K562 (cell line): ENCODE data around the gene TBC1D25. TPM values are rescaled to one million over a fixed set of nuclear protein-coding genes. Genes with fewer than 3 reads are reported as not detected.

Source experiments
- ATAC-seq: fragments of 200-7000 bp; cut with Tn5 transposase; 3 replicates; pipeline ENCODE4 v1.9.1; 2020; ENCODE audit warnings: moderate library complexity
- Bru-seq: library from RNA; stranded (reverse); fragments of 400-500 nt; gene quantifications from one replicate; lab custom pipeline; 2021; lab: Mats Ljungman, UMichigan
- BruChase-seq, 2 experiments: library from RNA; stranded (reverse); fragments of 400-500 nt; gene quantifications; one replicate each; lab custom pipeline; 2021; lab: Mats Ljungman, UMichigan
- BruUV-seq: library from RNA; stranded (reverse); fragments of 400-500 nt; replicated peaks from 2 replicates; lab custom pipeline; 2021; lab: Mats Ljungman, UMichigan
- CTCF ChIA-PET: fragments of 300-600 bp; formaldehyde crosslinking; extraction: SDS; loops from one replicate; lab custom pipeline; 2021; ENCODE audit warnings: low intra/inter-chr PET ratio; lab: Yijun Ruan, JAX
- POLR2A ChIA-PET: fragments of 300-600, 350-650 bp; sonication (Branson Sonifier 250); formaldehyde crosslinking; extraction: SDS; loops from one replicate; lab custom pipeline; 2021; ENCODE audit warnings: antibody characterized with exemption, inconsistent platforms; lab: Yijun Ruan, JAX
- DNase-seq, 4 experiments: peaks; one replicate each; pipeline versions ENCODE4 v3.0.0 to v3.0.0-alpha.2; 2011 to 2018; ENCODE audit warnings: low spot score in 3 of 4, mixed read lengths in 3 of 4; ENCODE audit errors: extremely low read depth in 1 of 4
- FAIRE-seq: peaks from 2 replicates; lab custom pipeline; 2011; peaks lifted over from hg19 to GRCh38; lab: Jason Lieb, UNC
- H2AFZ ChIP-seq: 2 replicates; pipeline ENCODE4 v1.6.0; 2011; ENCODE audit warnings: low read depth, low read length, control low read depth, inconsistent platforms
- H3K27ac ChIP-seq: fragments of 200-600 bp; 3 replicates; pipeline ENCODE4 v1.8.0; 2011; ENCODE audit warnings: low read depth, mild to moderate bottlenecking, control low read depth, inconsistent platforms, low read length, moderate library complexity, mixed read lengths; ENCODE audit errors: extremely low read depth
- H3K27me3 ChIP-seq, 2 experiments: fragments of 300-600 bp in 1 of 2; 2 replicates in 1 of 2; 3 replicates in 1 of 2; pipeline versions ENCODE4 v1.6.0 to v1.8.0; 2011; ENCODE audit warnings: inconsistent platforms in 2 of 2, low read length in 2 of 2, mild to moderate bottlenecking in 1 of 2, mixed read lengths in 1 of 2, moderate library complexity in 1 of 2; ENCODE audit not compliant: control insufficient read depth in 2 of 2, insufficient read depth in 2 of 2
- H3K36me3 ChIP-seq: fragments of 300-600 bp; 3 replicates; pipeline ENCODE4 v1.8.0; 2011; ENCODE audit warnings: mild to moderate bottlenecking, low read length, inconsistent platforms; ENCODE audit not compliant: control insufficient read depth, insufficient read depth
- H3K4me1 ChIP-seq, 2 experiments: fragments of 200-600 bp in 1 of 2; replicated peaks in 1 of 2; 2 replicates in 1 of 2; 3 replicates in 1 of 2; pipeline versions ENCODE4 v1.5.1 to v1.8.0; 2011; ENCODE audit warnings: inconsistent platforms in 2 of 2, low read length in 2 of 2, mild to moderate bottlenecking in 1 of 2, mixed read lengths in 1 of 2, moderate library complexity in 1 of 2; ENCODE audit not compliant: control insufficient read depth in 2 of 2, insufficient read depth in 2 of 2
- H3K4me2 ChIP-seq: 2 replicates; pipeline ENCODE4 v1.6.1; 2011; ENCODE audit warnings: low read length, control low read depth, inconsistent platforms, mixed read lengths; ENCODE audit not compliant: insufficient read depth
- H3K4me3 ChIP-seq: fragments of 200-600 bp; sonication (generic), shearing (Covaris generic); 2 replicates; pipeline ENCODE4 v1.5.1; 2016; ENCODE audit warnings: control low read depth, inconsistent platforms
- H3K79me2 ChIP-seq: fragments of 200-600 bp; 3 replicates; pipeline ENCODE4 v1.8.0; 2011; ENCODE audit warnings: low read length, inconsistent platforms; ENCODE audit not compliant: control insufficient read depth, insufficient read depth
- H3K9ac ChIP-seq, 2 experiments: 2 replicates each; pipeline versions ENCODE4 v1.6.0 to v1.6.1; 2011; ENCODE audit warnings: low read depth in 2 of 2, low read length in 2 of 2, control low read depth in 1 of 2, inconsistent platforms in 1 of 2, mild to moderate bottlenecking in 1 of 2, mixed read lengths in 1 of 2; ENCODE audit not compliant: insufficient read depth in 1 of 2
- H3K9me1 ChIP-seq: one replicate; pipeline ENCODE4 v1.6.0; 2011; ENCODE audit warnings: inconsistent platforms, mild to moderate bottlenecking, low read length, moderate library complexity; ENCODE audit not compliant: control insufficient read depth, insufficient read depth
- H3K9me3 ChIP-seq: replicated peaks from 2 replicates; pipeline ENCODE4 v1.5.1; 2011; ENCODE audit warnings: low read depth, low read length, inconsistent platforms; ENCODE audit not compliant: control insufficient read depth, insufficient read depth
- H4K20me1 ChIP-seq: replicated peaks from 2 replicates; pipeline ENCODE4 v1.6.1; 2011; ENCODE audit warnings: low read length, inconsistent platforms, mixed read lengths; ENCODE audit not compliant: control insufficient read depth, insufficient read depth
- CTCF ChIP-seq, 3 experiments: IDR thresholded peaks in 2 of 3; conservative IDR thresholded peaks in 1 of 3; 2 replicates each; pipeline ENCODE4 v1.5.1; 2011 to 2012; ENCODE audit warnings: low read length in 3 of 3, mild to moderate bottlenecking in 3 of 3, control low read depth in 2 of 3, improper control_type of control experiment in 1 of 3, inconsistent platforms in 1 of 3, low read depth in 1 of 3, mixed read lengths in 1 of 3, moderate library complexity in 1 of 3; ENCODE audit not compliant: insufficient read depth in 2 of 3
- GTF2A2 ChIP-seq: IDR thresholded peaks from 2 replicates; pipeline ENCODE4 v1.6.1; 2016; ENCODE audit warnings: mild to moderate bottlenecking, missing genetic modification characterization, missing compliant biosample characterization
- MEIS2 ChIP-seq: fragments of 450-650 bp; IDR thresholded peaks from 2 replicates; pipeline ENCODE4 v1.6.1; 2014; ENCODE audit warnings: mild to moderate bottlenecking; ENCODE audit not compliant: partially characterized antibody
- MXI1 ChIP-seq: IDR thresholded peaks from 2 replicates; pipeline ENCODE4 v1.6.1; 2011; ENCODE audit warnings: low read depth, mild to moderate bottlenecking, improper control_type of control experiment, low read length
- PHB2 ChIP-seq: fragments of 450-650 bp; IDR thresholded peaks from 2 replicates; pipeline ENCODE4 v1.6.1; 2017; ENCODE audit warnings: low read depth
- POU5F1 ChIP-seq: fragments of 150-350 bp; IDR thresholded peaks from 2 replicates; pipeline ENCODE4 v1.6.1; 2014; ENCODE audit warnings: borderline replicate concordance, low read length, low read depth, mild to moderate bottlenecking; ENCODE audit not compliant: partially characterized antibody
- RBM39 ChIP-seq: fragments of 200-400 bp; formaldehyde crosslinking; optimal IDR thresholded peaks from 2 replicates; pipeline ENCODE3; 2018; ENCODE audit warnings: low read depth, low read length
- ZFP1 ChIP-seq: fragments of 450-650 bp; formaldehyde crosslinking; IDR thresholded peaks from 2 replicates; pipeline ENCODE4 v1.4.0; 2020; ENCODE audit warnings: mild to moderate bottlenecking, mixed read lengths
- ZFPM2 ChIP-seq: fragments of 250-450 bp; sonication (Bioruptor Pico); IDR thresholded peaks from 2 replicates; pipeline ENCODE4 v1.5.1; 2022; ENCODE audit warnings: mild to moderate bottlenecking
- ZNF408 ChIP-seq: fragments of 250-450 bp; sonication (Bioruptor Pico); IDR thresholded peaks from 2 replicates; pipeline ENCODE4 v1.4.0; 2020; ENCODE audit warnings: low read depth, mild to moderate bottlenecking, moderate library complexity
- ZNF41 ChIP-seq: fragments of 250-450 bp; sonication (Bioruptor Pico); conservative IDR thresholded peaks from 2 replicates; pipeline ENCODE4 v1.4.0; 2020; ENCODE audit warnings: mild to moderate bottlenecking
- WGBS: fragments of 100-300 bp; shearing (Covaris generic); methylation state at CpG from one replicate; pipeline ENCODE4 v1.1.6; 2016; ENCODE audit warnings: low coverage, mixed read lengths; ENCODE audit not compliant: insufficient coverage; ENCODE audit errors: missing lambda C conversion rate; 5-methylcytosine and 5-hydroxymethylcytosine counted together
- in situ Hi-C: fragments of 300-500 bp; cut with MboI; formaldehyde crosslinking; loops from 4 replicates; pipeline ENCODE4 v1.15.0; 2018; ENCODE audit warnings: inconsistent platforms, mixed read lengths
- intact Hi-C: fragments of 100-400 bp; cut with micrococcal nuclease; formaldehyde crosslinking; loops from 2 replicates; pipeline ENCODE4 v1.14.2; 2022
- long read RNA-seq, 3 experiments: library from polyadenylated mRNA in 2 of 3; library from RNA in 1 of 3; unstranded in 2 of 3; stranded (forward) in 1 of 3; transcript quantifications; one replicate each; pipeline ENCODE4 v2.0.0, GENCODE V29; 2019 to 2022
- polyA minus RNA-seq, 3 experiments: library from RNA; depleted of rRNA, polyadenylated mRNA; stranded (reverse); fragments of >200 nt; gene quantifications; 2 replicates each; pipeline ENCODE4 v1.2.3, GENCODE V29; 2011
- polyA plus RNA-seq, 8 experiments: library from polyadenylated mRNA; depleted of rRNA in 4 of 8; stranded (reverse) in 5 of 8; unstranded in 3 of 8; fragments of >200 nt; fragmentation: Nextera tagmentation in 2 of 8; fragmentation: Illumina TruSeq in 1 of 8; extraction: Ambion mirVana in 2 of 8; extraction: Trizol in 1 of 8; gene quantifications; 2 replicates each; pipeline versions ENCODE4 v1.2.1 to v1.2.3, GENCODE V29; 2011 to 2014; ENCODE audit warnings: inconsistent platforms in 1 of 8, missing spikeins in 1 of 8
- total RNA-seq, 7 experiments: library from RNA; depleted of rRNA in 6 of 7; stranded (reverse); fragments of >200 nt in 6 of 7; fragmentation: Illumina TruSeq in 2 of 7; extraction: Trizol in 2 of 7; gene quantifications; 2 replicates each; pipeline versions ENCODE4 v1.2.1 to v1.2.3, GENCODE V29; 2011 to 2021; ENCODE audit warnings: low replicate concordance in 1 of 7

Gene TBC1D25, protein sequence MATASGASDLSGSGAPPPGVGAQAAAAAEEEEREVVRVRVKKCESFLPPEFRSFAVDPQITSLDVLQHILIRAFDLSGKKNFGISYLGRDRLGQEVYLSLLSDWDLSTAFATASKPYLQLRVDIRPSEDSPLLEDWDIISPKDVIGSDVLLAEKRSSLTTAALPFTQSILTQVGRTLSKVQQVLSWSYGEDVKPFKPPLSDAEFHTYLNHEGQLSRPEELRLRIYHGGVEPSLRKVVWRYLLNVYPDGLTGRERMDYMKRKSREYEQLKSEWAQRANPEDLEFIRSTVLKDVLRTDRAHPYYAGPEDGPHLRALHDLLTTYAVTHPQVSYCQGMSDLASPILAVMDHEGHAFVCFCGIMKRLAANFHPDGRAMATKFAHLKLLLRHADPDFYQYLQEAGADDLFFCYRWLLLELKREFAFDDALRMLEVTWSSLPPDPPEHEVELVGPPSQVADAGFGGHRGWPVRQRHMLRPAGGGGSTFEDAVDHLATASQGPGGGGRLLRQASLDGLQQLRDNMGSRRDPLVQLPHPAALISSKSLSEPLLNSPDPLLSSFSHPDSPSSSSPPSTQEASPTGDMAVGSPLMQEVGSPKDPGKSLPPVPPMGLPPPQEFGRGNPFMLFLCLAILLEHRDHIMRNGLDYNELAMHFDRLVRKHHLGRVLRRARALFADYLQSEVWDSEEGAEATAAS
- 11.5 and 26.2 TPM in 2 replicates for total RNA-seq (2011; cell fraction: chromatin; rRNA removed; ENCODE audit: low replicate concordance)
- total RNA-seq (2011; cell fraction: nucleolus; rRNA removed): 15.1 and 16.5 TPM in 2 replicates
- total RNA-seq (2011; cell fraction: nucleoplasm; rRNA removed): 11.6 and 13.7 TPM in 2 replicates
- total RNA-seq (2014; rRNA removed) (5.4 and 6.7 TPM in 2 replicates), total RNA-seq (2014; rRNA removed; fragmentation: Illumina TruSeq; extraction: Trizol) (0.87 and 0.96 TPM in 2 replicates), total RNA-seq (2015; rRNA removed; fragmentation: Illumina TruSeq; extraction: Trizol) (1.5 and 2.0 TPM in 2 replicates), total RNA-seq (2021) (9.5 and 10.6 TPM in 2 replicates), polyA plus RNA-seq (2011; rRNA removed) (3.9 and 7.1 TPM in 2 replicates), polyA plus RNA-seq (2014; fragmentation: Illumina TruSeq; extraction: Trizol) (6.1 and 7.5 TPM in 2 replicates), polyA plus RNA-seq (2014; fragmentation: Nextera tagmentation; extraction: Ambion mirVana) (under 1 TPM; 0.62 to 0.87 TPM), polyA plus RNA-seq (2014; rRNA removed) (5.4 and 6.2 TPM in 2 replicates), polyA minus RNA-seq (2011; rRNA and poly(A)+ RNA removed) (3.5 and 3.9 TPM in 2 replicates), Bru-seq, nascent RNA (percentile 59 among the genes with signal in this experiment), BruChase-seq, experiment 1, labeled RNA remaining after a 2-hour chase (percentile 65 among the genes with signal in this experiment), BruChase-seq, experiment 2, labeled RNA remaining after a 6-hour chase (percentile 67 among the genes with signal in this experiment)
- 5.5 and 7.5 TPM in 2 replicates for polyA plus RNA-seq (2011; cell fraction: cytosol; rRNA removed)
- polyA plus RNA-seq (2011; cell fraction: nucleus; rRNA removed): 17.3 and 27.4 TPM in 2 replicates
- 6.9 and 8.7 TPM in 2 replicates for polyA plus RNA-seq (2012)
- 4.7 and 13.4 TPM in 2 replicates for polyA minus RNA-seq (2011; cell fraction: cytosol; rRNA and poly(A)+ RNA removed)
- polyA minus RNA-seq (2011; cell fraction: nucleus; rRNA and poly(A)+ RNA removed): 4.3 and 5.7 TPM in 2 replicates
- long read RNA-seq, experiment 1, full-length matches to known transcripts: 8 of 30 reads
- long read RNA-seq, experiment 1, partial matches to known transcripts: 3 of 30 reads
- long read RNA-seq, experiment 1, other reads (novel, unspliced or antisense): 19 of 30 reads
- long read RNA-seq, experiment 2, full-length matches to known transcripts: 5 of 16 reads
- long read RNA-seq, experiment 2, partial matches to known transcripts: 3 of 16 reads
- long read RNA-seq, experiment 2, other reads (novel, unspliced or antisense): 8 of 16 reads
- long read RNA-seq, experiment 3, full-length matches to known transcripts: 3 of 7 reads
- long read RNA-seq, experiment 3, partial matches to known transcripts: 2 of 7 reads
- long read RNA-seq, experiment 3, other reads (novel, unspliced or antisense): 2 of 7 reads

GRCh38 chrX:48539345-48540027, at the start of gene TBC1D25:
TSS of gene TBC1D25 (plus strand) at chrX:48539714. CDS start at chrX:48539798, 84 bp downstream.
- Histone ChIP-seq H3K4me2 (peak within 1 kb of the TSS; percentile 89), H3K27ac (peak within 1 kb of the TSS; percentile 94), H3K27me3 (no peaks in the 10 kb centered on the region), H3K9me3 (no peaks in the 10 kb centered on the region), H3K9me1 (no peaks in the 10 kb centered on the region), H3K4me1 (peaks cover 9 to 19% of the 10 kb centered on the region in 2 experiments; a peak in 4 of 5 replicates), H2AFZ (peak within 1 kb of the TSS; percentile 96), H3K36me3 (peaks cover 16% of the 10 kb centered on the region; the same call in 2 of the 3 replicates), H4K20me1 (no peaks in the 10 kb centered on the region), H3K79me2 (peaks cover 17% of the 10 kb centered on the region), H3K9ac (peak within 1 kb of the TSS; percentile 69 to 91), H3K4me3 (peak within 1 kb of the TSS; percentile 66)
- ATAC-seq: peak; percentile 91
- in situ Hi-C loops: no loop called here
- WGBS: 0% methylated on average over 16 of the region's 59 CpGs
- BruUV-seq: no TSS peak
- peak; percentile 98 for FAIRE-seq
- ChIA-PET POLR2A (interaction anchor here (0.6 to 2.3 kb wide), 8 partner anchors 8 to 73 kb away, joined by 3 to 12 read pairs (median 4); partner anchors contain the start of genes EBP and RBM3), CTCF (no interaction called here)
- intact Hi-C loops: no loop called here
- peak; percentile 90 to 99 (median 92) for DNase-seq
- TF ChIP-seq MEIS2: peak; percentile 84
- no peak for TF ChIP-seq GTF2A2
- peak; percentile 64 for TF ChIP-seq MXI1
- no peak for TF ChIP-seq ZNF41
- TF ChIP-seq ZNF408 (CRISPR knock-in tag): no peak
- no peak for TF ChIP-seq ZFP1 (CRISPR knock-in tag)
- TF ChIP-seq POU5F1: no peak
- no peak for TF ChIP-seq ZFPM2 (CRISPR knock-in tag)
- TF ChIP-seq PHB2: no peak
- peak; percentile 53 to 62 (median 55) for TF ChIP-seq CTCF (IDR thresholded peaks at IDR 0.05 in 2 of 3, conservative IDR thresholded peaks at IDR 0.05 in 1 of 3; ENCODE audit: insufficient read depth in 2 of 3, low read depth in 1 of 3, low read length in 3 of 3)
- TF ChIP-seq RBM39: no peak
